Ectodermal cell (in vitro differentiated cells): ENCODE data around the gene RAD51B.

Experiments
- H3K27ac ChIP-seq: 2 replicates; pipeline ENCODE4 v1.7.0; 2013; ENCODE audit warnings: mild to moderate bottlenecking, low read depth, low read length; ENCODE audit not compliant: insufficient read depth, poor library complexity, severe bottlenecking
- H3K27me3 ChIP-seq: 2 replicates; pipeline ENCODE4 v1.7.0; 2013; ENCODE audit warnings: mild to moderate bottlenecking, low read length; ENCODE audit not compliant: insufficient read depth, control insufficient read depth, poor library complexity, severe bottlenecking
- H3K36me3 ChIP-seq: one replicate; pipeline ENCODE4 v1.7.0; 2013; ENCODE audit warnings: low read length; ENCODE audit not compliant: control insufficient read depth, insufficient read depth
- H3K4me1 ChIP-seq: one replicate; pipeline ENCODE4 v1.7.0; 2013; ENCODE audit warnings: low read length; ENCODE audit not compliant: control insufficient read depth, insufficient read depth
- H3K4me3 ChIP-seq: 2 replicates; pipeline ENCODE4 v1.7.0; 2013; ENCODE audit warnings: low read depth, low read length, control low read depth; ENCODE audit not compliant: insufficient read depth
- H3K9me3 ChIP-seq: 2 replicates; pipeline ENCODE4 v1.7.0; 2013; ENCODE audit warnings: mild to moderate bottlenecking, low read length, moderate library complexity; ENCODE audit not compliant: control insufficient read depth
- WGBS, 2 experiments: methylation state at CpG; one replicate each; pipeline ENCODE4 v1.1.7; 2013; ENCODE audit warnings: missing lambda C conversion rate in 2 of 2; 5-methylcytosine and 5-hydroxymethylcytosine counted together

RAD51B gene

DNA sequence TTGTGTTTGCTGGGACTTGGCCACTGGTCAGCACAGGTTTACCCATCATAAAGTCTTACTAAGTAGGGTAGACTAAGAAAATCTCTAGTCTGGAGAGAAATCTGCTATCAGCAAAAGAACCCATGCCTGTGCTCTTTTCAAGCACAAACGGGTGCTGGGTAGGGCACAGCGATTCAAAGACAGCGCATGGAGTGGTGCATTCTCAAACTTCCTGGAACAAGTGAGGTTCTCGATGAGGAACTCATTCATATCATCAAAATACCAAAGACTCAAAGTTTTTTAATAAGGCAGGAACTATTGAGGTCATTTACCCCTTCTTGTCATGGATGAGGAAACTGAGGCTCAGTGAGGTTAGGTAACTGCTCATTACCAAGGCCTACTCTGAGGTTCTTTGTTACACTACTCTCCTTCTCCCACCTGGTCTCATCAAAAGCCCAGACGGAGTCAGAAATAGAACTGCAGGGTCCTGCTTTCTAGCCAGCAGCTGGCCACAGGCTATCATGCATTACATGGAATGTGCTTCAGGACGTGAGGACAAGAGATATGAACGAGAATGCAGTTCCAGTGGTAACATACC, 583.0 kb downstream of the RAD51B start:
- Histone ChIP-seq H3K4me3 (no peak overlapping the region), H3K27me3 (no peaks in the 10 kb centered on the region), H3K27ac (no peak overlapping the region), H3K4me1 (peaks cover 23% of the 10 kb centered on the region), H3K9me3 (no peaks in the 10 kb centered on the region), H3K36me3 (no peaks in the 10 kb centered on the region)
- WGBS, 2 experiments = 95 to 96% methylated on average over 7 of the region's 7 CpGs

DNA sequence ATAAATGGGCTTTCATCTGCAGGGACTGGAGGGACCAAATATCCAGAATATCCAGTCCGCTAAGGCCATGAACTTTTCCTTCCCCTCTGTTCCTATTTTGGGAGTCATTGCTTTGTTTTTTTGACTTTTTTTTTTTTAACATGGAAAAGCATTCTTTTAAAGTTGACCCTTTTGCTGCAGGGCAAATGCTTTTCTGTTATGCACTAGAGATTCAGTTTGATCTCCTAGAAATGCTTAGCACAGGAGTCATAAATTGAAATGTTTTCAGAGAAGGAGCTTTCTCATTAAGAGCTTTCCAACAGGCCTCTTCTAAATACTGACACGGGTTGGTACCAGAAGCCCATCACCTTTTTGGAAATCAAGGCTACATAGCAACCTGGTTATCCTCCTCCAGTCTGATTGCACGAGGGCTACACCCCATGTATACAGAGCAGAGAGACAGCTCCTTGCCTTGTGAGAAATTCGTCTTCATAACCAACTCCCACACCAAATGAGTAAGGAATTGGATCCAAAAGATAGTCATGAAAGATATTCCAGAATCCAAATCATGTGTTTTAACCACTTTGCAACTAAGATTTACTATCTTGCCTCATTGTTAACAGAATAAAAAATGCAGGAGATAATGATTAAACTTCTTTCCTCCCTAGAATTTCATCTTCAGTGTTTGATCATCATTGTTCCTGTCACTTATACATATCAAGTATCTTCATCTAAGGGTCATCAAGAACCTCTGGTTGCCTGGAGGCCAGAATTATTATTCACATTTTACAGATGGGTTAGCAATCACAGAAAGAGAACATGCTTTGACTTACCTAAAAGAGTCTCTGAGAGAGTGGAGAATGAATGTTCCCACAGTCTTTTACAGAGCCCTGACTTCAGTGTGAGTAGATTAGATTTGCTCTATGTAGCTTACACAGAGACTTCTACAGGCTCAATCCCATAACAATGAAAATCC, 583.9 kb downstream of the RAD51B start:
- peaks cover 17% of the 10 kb centered on the region for H3K4me1 ChIP-seq
- no peak overlapping the region for H3K4me3 ChIP-seq
- H3K9me3 ChIP-seq = no peaks in the 10 kb centered on the region
- H3K36me3 ChIP-seq = no peaks in the 10 kb centered on the region
- WGBS, 2 experiments = 91 to 97% methylated on average over 4 of the region's 4 CpGs
- H3K27ac ChIP-seq = no peak overlapping the region
- no peaks in the 10 kb centered on the region for H3K27me3 ChIP-seq

DNA sequence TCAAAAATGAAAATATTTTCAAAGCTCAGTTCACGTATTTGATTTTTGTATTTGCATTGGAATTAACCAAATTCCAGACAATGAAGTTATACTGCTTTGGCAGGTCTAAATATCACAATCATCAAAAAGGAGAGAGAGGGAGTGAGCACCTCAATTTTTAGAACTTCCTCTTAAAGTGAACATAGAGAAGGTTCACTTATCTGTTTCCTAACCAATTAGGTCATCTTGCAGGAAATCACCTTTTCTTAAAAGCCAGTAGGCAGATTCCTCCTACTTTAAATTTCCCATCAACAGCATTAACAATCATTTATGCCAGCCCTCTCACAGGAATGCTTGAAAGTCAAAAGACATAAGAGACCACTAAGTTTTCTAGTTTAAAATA, 584.6 kb downstream of the RAD51B start:
- H3K9me3 ChIP-seq = no peaks in the 10 kb centered on the region
- H3K27ac ChIP-seq = no peak overlapping the region
- no peaks in the 10 kb centered on the region for H3K27me3 ChIP-seq
- 100% methylated on average over 1 of the region's 1 CpG for whole genome bisulfite sequencing, 2 experiments
- peaks cover 14% of the 10 kb centered on the region for H3K4me1 ChIP-seq
- no peaks in the 10 kb centered on the region for H3K36me3 ChIP-seq
- H3K4me3 ChIP-seq = no peak overlapping the region

DNA sequence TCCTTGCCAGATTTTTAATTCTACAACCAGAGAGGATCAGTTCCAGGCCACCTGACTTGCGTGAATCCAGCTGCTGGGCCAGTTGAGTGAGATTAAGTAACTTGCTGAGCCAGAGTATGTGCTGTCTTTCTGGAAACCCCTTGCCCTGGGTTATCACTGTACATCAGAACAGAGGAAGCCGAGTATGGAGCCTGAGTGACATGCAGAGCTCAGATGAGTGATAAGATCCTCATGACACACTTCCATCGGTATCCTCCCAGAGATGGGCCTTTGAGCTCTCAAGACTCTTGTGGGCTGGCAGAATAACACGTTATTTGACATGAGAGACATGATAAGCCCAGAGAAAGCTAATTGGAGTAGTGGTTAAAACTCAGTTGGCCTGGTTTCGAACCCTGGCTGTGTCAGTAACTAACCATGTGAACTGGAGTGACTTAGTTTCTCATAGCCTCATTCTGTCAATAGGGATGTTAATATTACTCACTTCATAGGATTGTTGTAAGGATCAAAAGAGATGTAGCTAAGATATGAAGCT, 585.1 kb downstream of the RAD51B start:
- no peak overlapping the region for H3K27ac ChIP-seq

DNA sequence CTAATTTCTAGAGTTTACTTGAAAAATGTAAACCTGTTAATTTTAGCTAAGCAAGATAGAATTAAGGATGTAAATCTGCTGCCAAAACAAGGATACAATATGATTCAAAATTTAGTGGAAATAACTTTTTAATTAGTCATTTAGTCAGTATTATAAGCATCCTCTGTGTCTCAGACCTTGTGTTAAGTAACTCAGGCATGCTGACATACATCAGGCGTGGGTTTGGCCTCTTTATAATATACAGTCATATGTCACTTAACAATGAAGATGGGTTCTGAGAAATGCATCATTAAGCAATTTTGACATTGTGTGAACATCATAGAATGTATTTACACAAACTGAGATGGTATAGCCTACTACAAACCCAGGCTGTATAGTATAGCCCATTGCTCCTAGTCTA, 586.4 kb downstream of the RAD51B start:
- no peaks in the 10 kb centered on the region for H3K36me3 ChIP-seq
- no peaks in the 10 kb centered on the region for H3K9me3 ChIP-seq
- no peaks in the 10 kb centered on the region for H3K27me3 ChIP-seq
- no peak overlapping the region for H3K27ac ChIP-seq
- no peak overlapping the region for H3K4me3 ChIP-seq
- peaks cover 5% of the 10 kb centered on the region for H3K4me1 ChIP-seq
- 80 to 100% methylated on average over 1 of the region's 1 CpG for WGBS, 2 experiments

More for the DNA sequence above, 585.1 kb downstream of the RAD51B start:
- H3K4me1 ChIP-seq = peaks cover 14% of the 10 kb centered on the region
- H3K36me3 ChIP-seq = no peaks in the 10 kb centered on the region
- no peaks in the 10 kb centered on the region for H3K9me3 ChIP-seq
- H3K4me3 ChIP-seq = no peak overlapping the region
- 94 to 95% methylated on average over 5 of the region's 5 CpGs for WGBS, 2 experiments
- no peaks in the 10 kb centered on the region for H3K27me3 ChIP-seq

DNA sequence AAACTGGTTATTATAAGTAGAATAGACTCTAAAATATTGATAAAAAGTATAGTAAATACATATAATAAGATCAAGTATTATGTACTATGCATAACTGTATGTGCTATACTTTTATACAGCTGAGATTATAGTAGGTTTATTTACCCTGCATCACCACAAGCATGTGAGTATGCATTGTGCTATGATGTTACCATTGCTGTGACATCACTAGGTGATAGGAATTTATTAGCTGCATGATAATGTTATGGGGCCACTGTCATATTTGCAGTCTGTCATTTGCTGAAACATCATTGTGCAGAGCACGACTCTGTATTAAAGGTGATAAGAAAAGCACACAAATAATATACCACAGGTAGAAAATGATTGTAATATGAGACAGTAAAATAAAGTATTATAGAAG, 587.7 kb downstream of the RAD51B start:
- H3K4me3 ChIP-seq = no peak overlapping the region
- WGBS, 2 experiments = 83% methylated on average over 1 of the region's 1 CpG; no CpG with 5 or more reads in 1 of the 2 experiments
- no peaks in the 10 kb centered on the region for H3K36me3 ChIP-seq
- no peaks in the 10 kb centered on the region for H3K9me3 ChIP-seq
- H3K27me3 ChIP-seq = no peaks in the 10 kb centered on the region
- H3K4me1 ChIP-seq = no peaks in the 10 kb centered on the region
- no peak overlapping the region for H3K27ac ChIP-seq

DNA sequence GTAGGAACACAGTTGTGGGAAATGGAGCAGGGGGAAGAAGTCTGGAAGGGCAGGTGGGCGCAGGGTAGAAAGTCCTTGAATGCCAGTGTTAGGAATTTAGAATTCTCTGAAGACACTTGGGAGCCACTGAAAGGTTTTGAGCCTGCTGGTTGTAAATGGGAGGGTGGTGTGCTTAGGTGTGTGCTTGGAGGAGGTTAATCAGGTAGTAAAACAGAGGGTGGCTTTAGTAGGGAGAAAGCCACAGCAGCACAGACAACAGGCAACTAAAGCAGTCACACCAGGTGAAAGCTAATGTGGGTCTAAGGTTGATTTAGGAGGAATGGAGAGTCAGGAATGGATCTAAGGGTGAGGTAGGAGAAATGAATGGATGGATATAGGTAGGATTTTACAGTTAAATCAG, 588.2 kb downstream of the RAD51B start:
- 93 to 95% methylated on average over 1 of the region's 1 CpG for WGBS, 2 experiments
- Histone ChIP-seq H3K36me3 (no peaks in the 10 kb centered on the region), H3K27ac (no peak overlapping the region), H3K4me3 (no peak overlapping the region), H3K4me1 (no peaks in the 10 kb centered on the region), H3K9me3 (no peaks in the 10 kb centered on the region), H3K27me3 (no peaks in the 10 kb centered on the region)

DNA sequence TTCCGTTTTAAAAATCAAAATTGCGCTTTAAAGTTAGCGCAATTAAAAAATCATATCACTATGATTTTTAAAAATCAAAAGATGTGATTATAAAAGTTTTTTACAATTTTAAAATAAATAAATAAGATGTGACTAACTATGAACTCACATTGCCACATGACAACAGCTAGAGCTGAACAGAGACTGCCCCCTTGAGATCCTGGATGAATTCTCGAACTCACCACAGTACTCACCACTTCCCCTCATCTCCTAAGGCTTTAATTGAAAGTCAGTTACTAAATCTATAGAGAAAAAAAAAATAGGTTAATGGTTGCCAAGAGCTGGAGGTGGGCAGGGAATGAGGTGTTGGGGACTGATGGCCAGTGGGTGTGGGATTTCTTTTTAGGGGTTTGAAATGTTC, 589.1 kb downstream of the RAD51B start:
- 94 to 100% methylated on average over 1 to 3 of the region's 4 CpGs for WGBS, 2 experiments
- no peak overlapping the region for H3K4me3 ChIP-seq
- no peak overlapping the region for H3K27ac ChIP-seq
- no peaks in the 10 kb centered on the region for H3K4me1 ChIP-seq
- no peaks in the 10 kb centered on the region for H3K27me3 ChIP-seq
- no peaks in the 10 kb centered on the region for H3K36me3 ChIP-seq
- H3K9me3 ChIP-seq = no peaks in the 10 kb centered on the region

DNA sequence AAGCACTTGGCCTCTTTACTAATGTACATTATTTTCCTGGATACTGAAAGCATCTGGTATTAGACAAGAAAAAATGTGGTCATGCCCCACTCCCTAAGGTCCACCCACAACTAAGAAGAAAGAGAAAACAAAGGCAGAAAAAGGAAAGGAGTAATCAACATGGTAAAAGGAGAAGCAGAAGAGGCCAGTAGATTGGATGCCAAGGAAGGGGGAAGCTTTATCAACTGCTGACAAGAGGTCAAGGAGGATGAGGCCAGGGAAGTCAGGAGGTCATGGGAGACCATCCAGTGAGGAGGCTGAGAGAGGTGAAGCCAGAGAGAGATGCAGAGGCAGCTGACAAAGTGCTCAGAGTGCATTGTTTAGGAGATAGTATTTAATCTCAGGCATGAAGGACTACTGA, 589.8 kb downstream of the RAD51B start:
- Histone ChIP-seq H3K9me3 (no peaks in the 10 kb centered on the region), H3K36me3 (no peaks in the 10 kb centered on the region), H3K27me3 (no peaks in the 10 kb centered on the region), H3K4me3 (no peak overlapping the region), H3K27ac (no peak overlapping the region), H3K4me1 (peaks cover 3% of the 10 kb centered on the region)
